Astrocyte of the cerebellum (primary cell): ENCODE results near the gene PRRT4.

Experiments used
- DNase-seq: peaks from one replicate; pipeline ENCODE4 v3.0.0-alpha.2; 2011; ENCODE audit warnings: low read depth
- H3K4me3 ChIP-seq: 2 replicates; pipeline ENCODE4 v1.5.1; 2011; ENCODE audit warnings: mild to moderate bottlenecking, low read depth, low read length, moderate library complexity
- CTCF ChIP-seq: IDR thresholded peaks from 2 replicates; pipeline ENCODE4 v1.5.1; 2012; ENCODE audit warnings: low read length, low read depth, moderate library complexity, mild to moderate bottlenecking; ENCODE audit errors: missing control alignments
- in situ Hi-C: cut with HindIII; loops from 2 replicates; pipeline ENCODE4 v1.10.0; 2017; ENCODE audit warnings: low sequenced_read_pairs

PRRT4 gene

GRCh38 chr7:128389618-128390329 is 28.3 kb upstream of the PRRT4 start:
- DNase-seq, result no peak

GRCh38 chr7:128389085-128389617 is 27.7 kb upstream of the PRRT4 start:
- in situ Hi-C loops, result no loop called here
- H3K4me3 ChIP-seq, result no peak overlapping the region
- TF ChIP-seq CTCF, result no peak
- no peak for DNase-seq

More at GRCh38 chr7:128389618-128390329, 28.3 kb upstream of the PRRT4 start:
- in situ Hi-C loops, result no loop called here
- H3K4me3 ChIP-seq, result no peak overlapping the region
- no peak for TF ChIP-seq CTCF

GRCh38 chr7:128388145-128388485 is 26.6 kb upstream of the PRRT4 start:
- DNase-seq, result no peak
- no peak overlapping the region for H3K4me3 ChIP-seq
- no peak for TF ChIP-seq CTCF
- in situ Hi-C loops, result no loop called here

GRCh38 chr7:128387216-128388144 is 26.0 kb upstream of the PRRT4 start:
- no peak overlapping the region for H3K4me3 ChIP-seq
- DNase-seq, result peak; percentile 53
- in situ Hi-C loops, result no loop called here
- peak; percentile 87 for TF ChIP-seq CTCF

GRCh38 chr7:128385988-128386925 is 24.8 kb upstream of the PRRT4 start:
- no peak overlapping the region for H3K4me3 ChIP-seq
- DNase-seq, result no peak
- in situ Hi-C loops, result no loop called here
- no peak for TF ChIP-seq CTCF

GRCh38 chr7:128384726-128385125 is 23.2 kb upstream of the PRRT4 start:
- H3K4me3 ChIP-seq, result no peak overlapping the region
- in situ Hi-C loops, result no loop called here
- no peak for TF ChIP-seq CTCF
- DNase-seq, result no peak
